HEK293 (cell line): ENCODE measurements around the gene ZNF546.
A peak's percentile ranks its signal among the peaks of the same experiment; 100 is the strongest.

Experiments
- CTCF ChIA-PET: fragments of 350-600 bp; formaldehyde crosslinking; extraction: SDS; loops from one replicate; lab custom pipeline; 2021; ENCODE audit warnings: antibody characterized with exemption; lab: Yijun Ruan, JAX
- POLR2A ChIA-PET: fragments of 300-600 bp; formaldehyde crosslinking; extraction: SDS; loops from one replicate; lab custom pipeline; 2020; ENCODE audit warnings: antibody characterized with exemption, inconsistent platforms; lab: Yijun Ruan, JAX
- H3K27ac ChIP-seq: fragments of 200-500 bp; sonication (Bioruptor generic); 2 replicates; pipeline ENCODE4 v1.5.1; 2014; ENCODE audit warnings: low read depth, low read length, control low read depth, inconsistent platforms; ENCODE audit errors: extremely low read depth
- H3K36me3 ChIP-seq, 2 experiments: fragments of 200-500 bp in 1 of 2; sonication (Bioruptor generic) in 1 of 2; 1 replicate in 1 of 2; 2 replicates in 1 of 2; pipeline ENCODE4 v1.5.1; 2014 to 2017; ENCODE audit warnings: inconsistent platforms in 2 of 2, low read length in 2 of 2; ENCODE audit not compliant: control insufficient read depth in 2 of 2, insufficient read depth in 1 of 2
- H3K4me1 ChIP-seq: fragments of 200-500 bp; sonication (Bioruptor generic); 2 replicates; pipeline ENCODE4 v1.5.1; 2014; ENCODE audit warnings: mild to moderate bottlenecking, low read length, inconsistent platforms; ENCODE audit not compliant: control insufficient read depth, insufficient read depth
- H3K4me3 ChIP-seq: 2 replicates; pipeline ENCODE4 v1.5.1; 2011; ENCODE audit warnings: low read depth, mild to moderate bottlenecking, control low read depth, low read length, moderate library complexity
- H3K9me3 ChIP-seq: fragments of 200-500 bp; sonication (Bioruptor generic); 2 replicates; pipeline ENCODE4 v1.5.1; 2014; ENCODE audit warnings: low read depth, low read length, inconsistent platforms; ENCODE audit not compliant: control insufficient read depth, insufficient read depth
- ELK4 ChIP-seq: IDR thresholded peaks from 2 replicates; pipeline ENCODE4 v1.6.1; 2011; ENCODE audit warnings: mild to moderate bottlenecking, low read depth, low read length, borderline replicate concordance
- KLF8 ChIP-seq: fragments of 450-650 bp; formaldehyde crosslinking; IDR thresholded peaks from 2 replicates; pipeline ENCODE4 v1.5.1; 2016; ENCODE audit warnings: missing biosample characterization, missing genetic modification characterization
- KLF9 ChIP-seq: fragments of 450-650 bp; formaldehyde crosslinking; IDR thresholded peaks from 2 replicates; pipeline ENCODE4 v1.5.1; 2016; ENCODE audit warnings: missing biosample characterization, missing genetic modification characterization, low read depth
- PRDM10 ChIP-seq: fragments of 450-650 bp; formaldehyde crosslinking; IDR thresholded peaks from 2 replicates; pipeline ENCODE4 v1.5.1; 2016; ENCODE audit warnings: missing biosample characterization, missing genetic modification characterization
- RBAK ChIP-seq: fragments of 450-650 bp; formaldehyde crosslinking; IDR thresholded peaks from 2 replicates; pipeline ENCODE4 v1.5.1; 2016; ENCODE audit warnings: missing biosample characterization, missing genetic modification characterization
- SETDB1 ChIP-seq: IDR thresholded peaks from one replicate; pipeline ENCODE4 v1.6.1; 2017; ENCODE audit warnings: mild to moderate bottlenecking, low read length, moderate library complexity, mixed read lengths; ENCODE audit not compliant: insufficient read length
- WT1 ChIP-seq: fragments of 450-650 bp; formaldehyde crosslinking; IDR thresholded peaks from 2 replicates; pipeline ENCODE4 v1.5.1; 2016; ENCODE audit warnings: missing biosample characterization, missing genetic modification characterization
- ZFP41 ChIP-seq: fragments of 450-650 bp; formaldehyde crosslinking; IDR thresholded peaks from 2 replicates; pipeline ENCODE4 v1.5.1; 2016; ENCODE audit warnings: missing biosample characterization, missing genetic modification characterization, borderline replicate concordance
- ZNF133 ChIP-seq: fragments of 450-650 bp; formaldehyde crosslinking; IDR thresholded peaks from 2 replicates; pipeline ENCODE4 v1.5.1; 2016; ENCODE audit warnings: missing biosample characterization, missing genetic modification characterization
- ZNF157 ChIP-seq: fragments of 450-650 bp; formaldehyde crosslinking; IDR thresholded peaks from 2 replicates; pipeline ENCODE4 v1.5.1; 2016; ENCODE audit warnings: missing biosample characterization, missing genetic modification characterization
- ZNF174 ChIP-seq: fragments of 450-650 bp; formaldehyde crosslinking; IDR thresholded peaks from 2 replicates; pipeline ENCODE4 v1.5.0; 2017; ENCODE audit warnings: missing biosample characterization, mild to moderate bottlenecking, missing genetic modification characterization
- ZNF214 ChIP-seq: fragments of 450-650 bp; formaldehyde crosslinking; IDR thresholded peaks from 2 replicates; pipeline ENCODE4 v1.5.1; 2017; ENCODE audit warnings: missing biosample characterization, mild to moderate bottlenecking, missing genetic modification characterization, borderline replicate concordance
- ZNF248 ChIP-seq: fragments of 450-650 bp; formaldehyde crosslinking; IDR thresholded peaks from 2 replicates; pipeline ENCODE4 v1.5.1; 2017; ENCODE audit warnings: missing biosample characterization, missing genetic modification characterization
- ZNF362 ChIP-seq: fragments of 450-650 bp; formaldehyde crosslinking; IDR thresholded peaks from 2 replicates; pipeline ENCODE4 v1.5.1; 2016; ENCODE audit warnings: missing biosample characterization, missing genetic modification characterization
- ZNF510 ChIP-seq: fragments of 450-650 bp; formaldehyde crosslinking; IDR thresholded peaks from 2 replicates; pipeline ENCODE4 v1.5.1; 2018; ENCODE audit warnings: mild to moderate bottlenecking, missing genetic modification characterization, missing biosample characterization; ENCODE audit not compliant: insufficient replicate concordance
- ZNF558 ChIP-seq: fragments of 450-650 bp; formaldehyde crosslinking; IDR thresholded peaks from 2 replicates; pipeline ENCODE4 v1.5.1; 2016; ENCODE audit warnings: missing biosample characterization, missing genetic modification characterization
- ZNF707 ChIP-seq: fragments of 450-650 bp; formaldehyde crosslinking; IDR thresholded peaks from 2 replicates; pipeline ENCODE4 v1.5.1; 2016; ENCODE audit warnings: missing biosample characterization, missing genetic modification characterization
- ZNF843 ChIP-seq: fragments of 450-650 bp; formaldehyde crosslinking; IDR thresholded peaks from 2 replicates; pipeline ENCODE4 v1.5.1; 2016; ENCODE audit warnings: missing biosample characterization, missing genetic modification characterization
- ZSCAN16 ChIP-seq: fragments of 450-650 bp; formaldehyde crosslinking; IDR thresholded peaks from 2 replicates; pipeline ENCODE4 v1.5.1; 2016; ENCODE audit warnings: missing biosample characterization, missing genetic modification characterization
- ZSCAN23 ChIP-seq: fragments of 450-650 bp; formaldehyde crosslinking; IDR thresholded peaks from 2 replicates; pipeline ENCODE4 v1.5.1; 2016; ENCODE audit warnings: missing biosample characterization, missing genetic modification characterization
- TF ChIP-seq, protein P1 (sequence below): fragments of 450-650 bp; formaldehyde crosslinking; IDR thresholded peaks from 2 replicates; pipeline ENCODE4 v1.5.1; 2016; ENCODE audit warnings: missing biosample characterization, missing genetic modification characterization
- TF ChIP-seq, protein P2 (sequence below): fragments of 450-650 bp; formaldehyde crosslinking; IDR thresholded peaks from 2 replicates; pipeline ENCODE4 v1.5.1; 2016; ENCODE audit warnings: missing biosample characterization, missing genetic modification characterization, low read depth

ZNF546 gene

GRCh38 chr19:40056505-40056904, 59.6 kb downstream of the ZNF546 start (continued):
- no peak for TF ChIP-seq WT1 (tag by site-specific recombination)
- no peak for TF ChIP-seq ZNF843 (tag by site-specific recombination)
- no peak for TF ChIP-seq ZSCAN23 (tag by site-specific recombination)
- TF ChIP-seq ZNF174 (tag by site-specific recombination) = no peak
- TF ChIP-seq ELK4 = no peak
- no peak for TF ChIP-seq ZSCAN16 (tag by site-specific recombination)
- no peak for TF ChIP-seq ZNF510 (tag by site-specific recombination)
- TF ChIP-seq, protein P1, sequence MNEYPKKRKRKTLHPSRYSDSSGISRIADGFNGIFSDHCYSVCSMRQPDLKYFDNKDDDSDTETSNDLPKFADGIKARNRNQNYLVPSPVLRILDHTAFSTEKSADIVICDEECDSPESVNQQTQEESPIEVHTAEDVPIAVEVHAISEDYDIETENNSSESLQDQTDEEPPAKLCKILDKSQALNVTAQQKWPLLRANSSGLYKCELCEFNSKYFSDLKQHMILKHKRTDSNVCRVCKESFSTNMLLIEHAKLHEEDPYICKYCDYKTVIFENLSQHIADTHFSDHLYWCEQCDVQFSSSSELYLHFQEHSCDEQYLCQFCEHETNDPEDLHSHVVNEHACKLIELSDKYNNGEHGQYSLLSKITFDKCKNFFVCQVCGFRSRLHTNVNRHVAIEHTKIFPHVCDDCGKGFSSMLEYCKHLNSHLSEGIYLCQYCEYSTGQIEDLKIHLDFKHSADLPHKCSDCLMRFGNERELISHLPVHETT (tag by site-specific recombination) = no peak
- 0 out of 2 replicates have a peak, but pooled peaks have one; percentile 36 for TF ChIP-seq ZFP41 (tag by site-specific recombination)
- TF ChIP-seq, all 188 proteins: peak for 5

- CTCF ChIA-PET = interaction anchor here (1.0 to 1.7 kb wide), 3 partner anchors 8 to 577 kb away, joined by 4 to 9 read pairs (median 5); no protein-coding TSS in a partner anchor
- Histone ChIP-seq H3K36me3 (peaks cover 0 to 26% of the 10 kb centered on the region in 2 experiments; a peak in 2 of 3 replicates), H3K4me3 (no peak overlapping the region), H3K27ac (no peak overlapping the region), H3K4me1 (peaks cover 16% of the 10 kb centered on the region; the same call in 1 of the 2 replicates), H3K9me3 (peaks cover 28% of the 10 kb centered on the region)
- TF ChIP-seq, protein P2, sequence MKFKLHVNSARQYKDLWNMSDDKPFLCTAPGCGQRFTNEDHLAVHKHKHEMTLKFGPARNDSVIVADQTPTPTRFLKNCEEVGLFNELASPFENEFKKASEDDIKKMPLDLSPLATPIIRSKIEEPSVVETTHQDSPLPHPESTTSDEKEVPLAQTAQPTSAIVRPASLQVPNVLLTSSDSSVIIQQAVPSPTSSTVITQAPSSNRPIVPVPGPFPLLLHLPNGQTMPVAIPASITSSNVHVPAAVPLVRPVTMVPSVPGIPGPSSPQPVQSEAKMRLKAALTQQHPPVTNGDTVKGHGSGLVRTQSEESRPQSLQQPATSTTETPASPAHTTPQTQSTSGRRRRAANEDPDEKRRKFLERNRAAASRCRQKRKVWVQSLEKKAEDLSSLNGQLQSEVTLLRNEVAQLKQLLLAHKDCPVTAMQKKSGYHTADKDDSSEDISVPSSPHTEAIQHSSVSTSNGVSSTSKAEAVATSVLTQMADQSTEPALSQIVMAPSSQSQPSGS = peak; percentile 63; the same call in 1 of the 2 replicates
- TF ChIP-seq ZNF707 (no peak), RBAK (peak; percentile 11; the same call in 1 of the 2 replicates), ZNF558 (tag by site-specific recombination) (peak; percentile 62; the same call in 1 of the 2 replicates)
- POLR2A ChIA-PET = interaction anchor here (1.1 to 2.3 kb wide), 3 partner anchors 33 to 211 kb away, joined by 3 to 9 read pairs (median 4); partner anchors contain the start of genes FBL and PSMC4
These were observed 60.3 kb downstream of the ZNF546 start for GRCh38 chr19:40057166-40057565.

DNA sequence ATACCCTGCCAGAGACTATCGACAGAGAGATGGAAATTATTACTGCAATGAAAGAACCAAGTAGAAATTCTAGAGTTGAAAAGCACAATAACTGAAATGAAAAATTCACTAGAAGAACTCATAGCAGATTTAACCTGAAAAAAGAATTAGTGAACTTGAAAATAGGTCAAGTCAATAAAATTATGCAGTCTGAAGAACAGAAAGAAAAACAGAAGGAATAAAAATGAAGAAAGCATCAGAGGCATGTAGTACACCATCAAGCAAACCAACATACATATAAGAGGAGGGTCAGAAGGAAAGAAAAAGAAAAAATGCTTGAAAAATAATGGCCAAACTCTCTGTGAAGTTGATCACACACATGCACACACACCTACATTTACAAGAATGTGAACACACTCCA, 62.8 kb downstream of the ZNF546 start:
- peaks cover 20% of the 10 kb centered on the region for H3K9me3 ChIP-seq
- ChIA-PET POLR2A (no interaction called here), CTCF (interaction anchor here (1.1 to 2.0 kb wide), 2 partner anchors 22 to 106 kb away, joined by 5 to 10 read pairs; no protein-coding TSS in a partner anchor)
- H3K4me3 ChIP-seq = no peak overlapping the region
- peaks cover 15% of the 10 kb centered on the region; the same call in 1 of the 2 replicates for H3K4me1 ChIP-seq
- no peak overlapping the region for H3K27ac ChIP-seq
- peaks cover 0 to 5% of the 10 kb centered on the region in 2 experiments; a peak in 2 of 3 replicates for H3K36me3 ChIP-seq
- no peak for TF ChIP-seq ZNF214 (tag by site-specific recombination)
- TF ChIP-seq ZNF362 (tag by site-specific recombination) = 0 out of 2 replicates have a peak, but pooled peaks have one; percentile 25
- peak; percentile 99 for TF ChIP-seq ZNF133 (tag by site-specific recombination)
- peak; percentile 88 for TF ChIP-seq SETDB1
- peak; percentile 43; the same call in 1 of the 2 replicates for TF ChIP-seq ZNF248 (tag by site-specific recombination)
- 0 out of 2 replicates have a peak, but pooled peaks have one; percentile 11 for TF ChIP-seq KLF8 (tag by site-specific recombination)
- peak; percentile 54; the same call in 1 of the 2 replicates for TF ChIP-seq ZNF558 (tag by site-specific recombination)
- TF ChIP-seq PRDM10 (tag by site-specific recombination) = no peak
- TF ChIP-seq ZNF157 (tag by site-specific recombination) = no peak
- TF ChIP-seq KLF9 (tag by site-specific recombination) = no peak
